Progenitor cell of endocrine pancreas (in vitro differentiated cells): ENCODE measurements around the gene KCNMB1. TPM values are rescaled to one million over a fixed set of nuclear protein-coding genes. Genes with fewer than 3 reads are reported as not detected.

Experiments used
- DNase-seq: peaks from one replicate; pipeline ENCODE4 v3.0.0; 2021; ENCODE audit warnings: low spot score; ENCODE audit not compliant: unreplicated experiment
- H3K27ac Mint-ChIP-seq: 2 replicates; pipeline ENCODE4 v1.8.0; 2021; ENCODE audit warnings: mild to moderate bottlenecking, moderate library complexity, mixed read lengths
- H3K27me3 Mint-ChIP-seq: 2 replicates; pipeline ENCODE4 v1.8.0; 2021; ENCODE audit warnings: mixed read lengths
- H3K36me3 Mint-ChIP-seq: 2 replicates; pipeline ENCODE4 v1.8.0; 2022; ENCODE audit warnings: mixed read lengths; ENCODE audit not compliant: insufficient read depth
- H3K4me1 Mint-ChIP-seq: 2 replicates; pipeline ENCODE4 v1.8.0; 2021; ENCODE audit warnings: low read depth, mixed read lengths
- H3K4me3 Mint-ChIP-seq: 2 replicates; pipeline ENCODE4 v1.8.0; 2021; ENCODE audit warnings: low read depth, mild to moderate bottlenecking, moderate library complexity, mixed read lengths
- H3K9me3 Mint-ChIP-seq: 2 replicates; pipeline ENCODE4 v1.8.0; 2021; ENCODE audit warnings: low read depth, mixed read lengths
- total RNA-seq: library from RNA; stranded (reverse); gene quantifications from 2 replicates; pipeline ENCODE4 v1.2.1, GENCODE V29; 2021
- TF ChIP-seq, protein P1 (sequence below): fragments of 200-600 bp; sonication (generic); IDR thresholded peaks from one replicate; pipeline ENCODE4 v1.5.0; 2021; ENCODE audit warnings: antibody characterized with exemption, mild to moderate bottlenecking; ENCODE audit not compliant: unreplicated experiment

KCNMB1 gene
- total RNA-seq, 1 donor from 2014 or later: not detected

GRCh38 chr5:170336065-170336464 lies 53.1 kb downstream of the KCNMB1 start:
- no peak overlapping the region for H3K27ac Mint-ChIP-seq
- no peak overlapping the region for H3K4me3 Mint-ChIP-seq
- TF ChIP-seq, protein P1, sequence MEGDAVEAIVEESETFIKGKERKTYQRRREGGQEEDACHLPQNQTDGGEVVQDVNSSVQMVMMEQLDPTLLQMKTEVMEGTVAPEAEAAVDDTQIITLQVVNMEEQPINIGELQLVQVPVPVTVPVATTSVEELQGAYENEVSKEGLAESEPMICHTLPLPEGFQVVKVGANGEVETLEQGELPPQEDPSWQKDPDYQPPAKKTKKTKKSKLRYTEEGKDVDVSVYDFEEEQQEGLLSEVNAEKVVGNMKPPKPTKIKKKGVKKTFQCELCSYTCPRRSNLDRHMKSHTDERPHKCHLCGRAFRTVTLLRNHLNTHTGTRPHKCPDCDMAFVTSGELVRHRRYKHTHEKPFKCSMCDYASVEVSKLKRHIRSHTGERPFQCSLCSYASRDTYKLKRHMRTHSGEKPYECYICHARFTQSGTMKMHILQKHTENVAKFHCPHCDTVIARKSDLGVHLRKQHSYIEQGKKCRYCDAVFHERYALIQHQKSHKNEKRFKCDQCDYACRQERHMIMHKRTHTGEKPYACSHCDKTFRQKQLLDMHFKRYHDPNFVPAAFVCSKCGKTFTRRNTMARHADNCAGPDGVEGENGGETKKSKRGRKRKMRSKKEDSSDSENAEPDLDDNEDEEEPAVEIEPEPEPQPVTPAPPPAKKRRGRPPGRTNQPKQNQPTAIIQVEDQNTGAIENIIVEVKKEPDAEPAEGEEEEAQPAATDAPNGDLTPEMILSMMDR: no peak
- no peaks in the 10 kb centered on the region for H3K36me3 Mint-ChIP-seq
- H3K27me3 Mint-ChIP-seq: peaks cover 23% of the 10 kb centered on the region
- H3K4me1 Mint-ChIP-seq: no peaks in the 10 kb centered on the region
- DNase-seq: no peak
- no peaks in the 10 kb centered on the region for H3K9me3 Mint-ChIP-seq

DNA sequence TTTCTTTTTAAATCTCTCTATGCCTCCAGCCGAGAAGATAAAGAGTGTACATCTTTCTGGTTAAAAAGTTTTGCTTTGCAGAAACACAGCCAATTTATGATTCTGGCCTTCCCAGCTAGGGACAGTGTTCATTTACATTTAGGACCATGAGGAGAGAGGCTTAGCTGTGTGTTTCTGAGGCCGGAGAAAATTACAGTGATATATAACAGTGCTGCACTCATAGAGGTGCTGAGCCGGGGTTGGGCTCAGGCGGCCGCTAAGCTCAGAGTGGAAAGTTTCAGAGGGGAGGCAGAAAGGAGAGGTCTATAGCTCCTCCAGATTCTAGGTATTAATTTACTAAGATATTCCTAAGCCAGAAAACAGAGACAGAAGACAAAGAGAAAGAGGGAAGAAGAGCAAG lies 54.5 kb downstream of the KCNMB1 start:
- Mint-ChIP-seq H3K27ac (no peak overlapping the region), H3K27me3 (peaks cover 25% of the 10 kb centered on the region), H3K9me3 (no peaks in the 10 kb centered on the region), H3K36me3 (no peaks in the 10 kb centered on the region), H3K4me1 (no peaks in the 10 kb centered on the region), H3K4me3 (no peak overlapping the region)
- TF ChIP-seq, protein P1: no peak
- DNase-seq: no peak

DNA sequence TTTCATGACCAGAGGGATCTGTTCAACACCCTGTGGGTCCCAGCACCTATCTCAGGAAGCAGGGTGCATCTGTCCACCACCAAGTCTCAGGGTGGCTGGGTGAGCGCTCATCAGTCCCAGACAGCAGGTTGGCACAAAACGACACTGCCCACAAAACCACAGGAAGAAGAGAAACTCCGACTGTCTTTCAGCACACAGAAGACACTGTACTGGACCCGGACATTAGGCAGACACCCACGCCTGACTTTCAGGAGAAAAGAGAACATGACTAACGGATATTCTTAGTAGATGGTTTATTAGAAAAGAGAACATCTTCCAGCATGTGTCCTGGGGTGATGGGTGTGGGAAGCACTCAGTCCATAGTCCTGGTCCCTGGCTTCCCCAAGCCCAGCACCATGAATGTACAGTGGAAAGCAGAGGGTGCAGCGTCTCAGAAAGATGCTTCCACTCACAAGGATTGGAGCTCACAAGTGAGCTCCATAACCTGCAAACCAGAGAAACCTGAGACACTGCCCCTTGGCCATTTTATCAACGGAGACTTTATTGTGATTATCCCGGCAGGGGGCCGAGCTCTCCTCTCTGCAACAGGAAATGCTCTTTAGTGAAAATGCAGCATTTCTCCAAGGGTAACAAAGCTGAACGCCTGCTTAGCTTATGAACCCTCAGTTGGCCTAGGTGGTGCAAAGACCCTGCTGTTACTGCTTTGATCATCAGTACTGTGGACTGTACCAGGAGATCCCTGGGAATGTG lies 55.8 kb downstream of the KCNMB1 start:
- Mint-ChIP-seq H3K27me3 (peaks cover 25% of the 10 kb centered on the region), H3K4me3 (no peak overlapping the region), H3K36me3 (no peaks in the 10 kb centered on the region), H3K27ac (no peak overlapping the region), H3K9me3 (no peaks in the 10 kb centered on the region), H3K4me1 (no peaks in the 10 kb centered on the region)
- no peak for DNase-seq
- TF ChIP-seq, protein P1: no peak

- Mint-ChIP-seq H3K36me3 (no peaks in the 10 kb centered on the region), H3K9me3 (no peaks in the 10 kb centered on the region), H3K27me3 (peaks cover 25% of the 10 kb centered on the region), H3K27ac (no peak overlapping the region), H3K4me3 (no peak overlapping the region), H3K4me1 (no peaks in the 10 kb centered on the region)
- TF ChIP-seq, protein P1: no peak
- no peak for DNase-seq
Measured at GRCh38 chr5:170332058-170332457, 57.1 kb downstream of the KCNMB1 start.

- Mint-ChIP-seq H3K36me3 (no peaks in the 10 kb centered on the region), H3K9me3 (no peaks in the 10 kb centered on the region), H3K4me1 (no peaks in the 10 kb centered on the region), H3K27ac (no peak overlapping the region), H3K27me3 (peaks cover 22% of the 10 kb centered on the region), H3K4me3 (no peak overlapping the region)
- TF ChIP-seq, protein P1: no peak
- no peak for DNase-seq
Measured at GRCh38 chr5:170330568-170331054, 58.6 kb downstream of the KCNMB1 start.
